Activated naive CD4-positive, alpha-beta T cell treated with anti-CD3 and anti-CD28 coated beads for 36 hours (primary cell): Measurements from ENCODE around the gene MAGEF1. TPM values are rescaled to one million over a fixed set of nuclear protein-coding genes. Genes with fewer than 3 reads are reported as not detected.

ENCODE experiments used
- CTCF ChIA-PET: fragments of 350-600 bp; sonication (Branson Sonifier 250); formaldehyde crosslinking; loops from one replicate; lab custom pipeline; 2021; ENCODE audit warnings: antibody characterized with exemption; lab: Charles Lee
- DNase-seq: peaks from one replicate; pipeline ENCODE4 v3.0.0-alpha.2; 2020
- H3K27ac Mint-ChIP-seq: one replicate; pipeline ENCODE4 v1.8.0; 2021; ENCODE audit warnings: mild to moderate bottlenecking, mixed read lengths
- H3K27me3 Mint-ChIP-seq: one replicate; pipeline ENCODE4 v1.8.0; 2021; ENCODE audit warnings: low read depth, mixed read lengths
- H3K36me3 Mint-ChIP-seq: one replicate; pipeline ENCODE4 v1.8.0; 2021; ENCODE audit warnings: low read depth, mixed read lengths
- H3K4me1 Mint-ChIP-seq: one replicate; pipeline ENCODE4 v1.8.0; 2021; ENCODE audit warnings: low read depth, mixed read lengths
- H3K4me3 Mint-ChIP-seq: one replicate; pipeline ENCODE4 v1.8.0; 2021; ENCODE audit warnings: mild to moderate bottlenecking, moderate library complexity, mixed read lengths
- H3K9me3 Mint-ChIP-seq: one replicate; pipeline ENCODE4 v1.8.0; 2021; ENCODE audit warnings: mixed read lengths
- intact Hi-C: fragments of 100-400 bp; cut with micrococcal nuclease; formaldehyde crosslinking; loops from one replicate; pipeline ENCODE4 v1.15.1; 2023
- total RNA-seq, 2 experiments: library from RNA; stranded (reverse); gene quantifications; one replicate each; pipeline ENCODE4 v1.2.3, GENCODE V29; 2021

The MAGEF1 gene
- total RNA-seq, 2 experiments from 2014 or later, result 17.4 to 18.1 TPM

- intact Hi-C loops, result loop anchor here (5.0 to 10.0 kb wide), 2 partner anchors 351 to 578 kb away; partner anchors contain the start of genes CLCN2, EIF2B5 and POLR2H
- peak overlapping the region; percentile 38 for H3K4me3 Mint-ChIP-seq
- H3K36me3 Mint-ChIP-seq, result peaks cover 23% of the 10 kb centered on the region
Observed at GRCh38 chr3:184713040-184713355, 1.1 kb upstream of the MAGEF1 start.

GRCh38 chr3:184712248-184713039 is 580 bp upstream of the MAGEF1 start:
- no peak for DNase-seq
- intact Hi-C loops, result loop anchor here (1.0 to 10.0 kb wide), 3 partner anchors 100 to 578 kb away; partner anchors contain the start of genes CLCN2, EIF2B5, POLR2H and VPS8
- Mint-ChIP-seq H3K36me3 (peaks cover 23% of the 10 kb centered on the region), H3K27me3 (no peaks in the 10 kb centered on the region), H3K27ac (peak overlapping the region; percentile 37), H3K9me3 (no peaks in the 10 kb centered on the region), H3K4me3 (peak overlapping the region; percentile 95), H3K4me1 (peaks cover 29% of the 10 kb centered on the region)
- CTCF ChIA-PET, result interaction anchor here (0.5 to 2.0 kb wide), 3 partner anchors 13 to 162 kb away, joined by 3 to 6 read pairs (median 3); no protein-coding TSS in a partner anchor

More at GRCh38 chr3:184713040-184713355, 1.1 kb upstream of the MAGEF1 start:
- Mint-ChIP-seq H3K9me3 (no peaks in the 10 kb centered on the region), H3K27me3 (no peaks in the 10 kb centered on the region), H3K4me1 (peaks cover 27% of the 10 kb centered on the region), H3K27ac (peak overlapping the region; percentile 32)
- no peak for DNase-seq
- CTCF ChIA-PET, result interaction anchor here (1.2 to 2.0 kb wide), 2 partner anchors 12 to 14 kb away, joined by 3 to 6 read pairs; no protein-coding TSS in a partner anchor

GRCh38 chr3:184710870-184711492 is 883 bp downstream of the MAGEF1 start:
- H3K36me3 Mint-ChIP-seq, result peaks cover 30% of the 10 kb centered on the region
- peaks cover 36% of the 10 kb centered on the region for H3K4me1 Mint-ChIP-seq
- H3K27me3 Mint-ChIP-seq, result no peaks in the 10 kb centered on the region
- peak overlapping the region; percentile 95 for H3K4me3 Mint-ChIP-seq
- CTCF ChIA-PET, result interaction anchor here (0.9 to 2.0 kb wide), 3 partner anchors 16 to 149 kb away, joined by 3 to 10 read pairs (median 3); partner anchors contain the start of gene EPHB3
- intact Hi-C loops, result loop anchor here (1.0 to 10.0 kb wide), 4 partner anchors 74 to 576 kb away; partner anchors contain the start of genes CLCN2, EIF2B5, EPHB3 and POLR2H
- no peaks in the 10 kb centered on the region for H3K9me3 Mint-ChIP-seq
- DNase-seq, result peak; percentile 60
- peak overlapping the region; percentile 90 for H3K27ac Mint-ChIP-seq

GRCh38 chr3:184703657-184704056 is 8.2 kb downstream of the MAGEF1 start:
- H3K27ac Mint-ChIP-seq, result no peak overlapping the region
- no peaks in the 10 kb centered on the region for H3K27me3 Mint-ChIP-seq
- H3K4me3 Mint-ChIP-seq, result no peak overlapping the region
- peaks cover 11% of the 10 kb centered on the region for H3K4me1 Mint-ChIP-seq
- CTCF ChIA-PET, result no interaction called here
- no peak for DNase-seq
- H3K9me3 Mint-ChIP-seq, result peaks cover 4% of the 10 kb centered on the region
- H3K36me3 Mint-ChIP-seq, result peaks cover 17% of the 10 kb centered on the region
- intact Hi-C loops, result no loop called here

- CTCF ChIA-PET, result no interaction called here
Observed at GRCh38 chr3:184700759-184701158, 11.1 kb downstream of the MAGEF1 start.

GRCh38 chr3:184697845-184698244 is 14.0 kb downstream of the MAGEF1 start:
- Mint-ChIP-seq H3K27ac (no peak overlapping the region), H3K27me3 (no peaks in the 10 kb centered on the region), H3K4me1 (no peaks in the 10 kb centered on the region), H3K36me3 (peaks cover 6% of the 10 kb centered on the region), H3K4me3 (no peak overlapping the region), H3K9me3 (peaks cover 4% of the 10 kb centered on the region)
- CTCF ChIA-PET, result interaction anchor here (0.7 kb wide), 1 partner anchor 71 kb away, joined by 3 read pairs; no protein-coding TSS in a partner anchor
- no peak for DNase-seq
- intact Hi-C loops, result no loop called here

More at GRCh38 chr3:184700759-184701158, 11.1 kb downstream of the MAGEF1 start:
- Mint-ChIP-seq H3K4me1 (no peaks in the 10 kb centered on the region), H3K36me3 (peaks cover 6% of the 10 kb centered on the region), H3K27me3 (no peaks in the 10 kb centered on the region), H3K4me3 (no peak overlapping the region), H3K9me3 (peaks cover 4% of the 10 kb centered on the region), H3K27ac (no peak overlapping the region)
- DNase-seq, result no peak
- intact Hi-C loops, result no loop called here

GRCh38 chr3:184696697-184697096 is 15.2 kb downstream of the MAGEF1 start:
- H3K4me1 Mint-ChIP-seq, result no peaks in the 10 kb centered on the region
- no peak for DNase-seq
- H3K4me3 Mint-ChIP-seq, result no peak overlapping the region
- peaks cover 4% of the 10 kb centered on the region for H3K9me3 Mint-ChIP-seq
- CTCF ChIA-PET, result interaction anchor here (0.7 kb wide), 1 partner anchor 81 kb away, joined by 3 read pairs; no protein-coding TSS in a partner anchor
- no peak overlapping the region for H3K27ac Mint-ChIP-seq
- intact Hi-C loops, result no loop called here
- no peaks in the 10 kb centered on the region for H3K27me3 Mint-ChIP-seq
- H3K36me3 Mint-ChIP-seq, result peaks cover 3% of the 10 kb centered on the region

GRCh38 chr3:184694716-184695115 is 17.1 kb downstream of the MAGEF1 start:
- no peaks in the 10 kb centered on the region for H3K4me1 Mint-ChIP-seq
- DNase-seq, result no peak
- intact Hi-C loops, result no loop called here
- CTCF ChIA-PET, result no interaction called here
- no peaks in the 10 kb centered on the region for H3K27me3 Mint-ChIP-seq
- H3K4me3 Mint-ChIP-seq, result no peak overlapping the region
- H3K9me3 Mint-ChIP-seq, result no peaks in the 10 kb centered on the region
- H3K27ac Mint-ChIP-seq, result no peak overlapping the region
- peaks cover 1% of the 10 kb centered on the region for H3K36me3 Mint-ChIP-seq

GRCh38 chr3:184694133-184694665 is 17.7 kb downstream of the MAGEF1 start:
- CTCF ChIA-PET, result interaction anchor here (0.6 kb wide), 1 partner anchor 110 kb away, joined by 3 read pairs; no protein-coding TSS in a partner anchor
- Mint-ChIP-seq H3K4me3 (no peak overlapping the region), H3K4me1 (no peaks in the 10 kb centered on the region), H3K27me3 (no peaks in the 10 kb centered on the region), H3K9me3 (no peaks in the 10 kb centered on the region), H3K36me3 (peaks cover 1% of the 10 kb centered on the region), H3K27ac (no peak overlapping the region)
- intact Hi-C loops, result no loop called here
- no peak for DNase-seq

GRCh38 chr3:184693011-184693975 is 18.6 kb downstream of the MAGEF1 start:
- intact Hi-C loops, result no loop called here
- Mint-ChIP-seq H3K4me3 (no peak overlapping the region), H3K9me3 (no peaks in the 10 kb centered on the region), H3K27ac (no peak overlapping the region), H3K4me1 (no peaks in the 10 kb centered on the region), H3K27me3 (no peaks in the 10 kb centered on the region), H3K36me3 (no peaks in the 10 kb centered on the region)
- no peak for DNase-seq
- CTCF ChIA-PET, result interaction anchor here (0.6 kb wide), 1 partner anchor 109 kb away, joined by 3 read pairs; no protein-coding TSS in a partner anchor

GRCh38 chr3:184691397-184692231 is 20.2 kb downstream of the MAGEF1 start:
- Mint-ChIP-seq H3K27ac (no peak overlapping the region), H3K4me3 (no peak overlapping the region), H3K36me3 (no peaks in the 10 kb centered on the region), H3K27me3 (no peaks in the 10 kb centered on the region), H3K4me1 (no peaks in the 10 kb centered on the region), H3K9me3 (no peaks in the 10 kb centered on the region)
- intact Hi-C loops, result no loop called here
- DNase-seq, result no peak
- CTCF ChIA-PET, result no interaction called here
